C4-2B (cell line): Measurements from ENCODE around the gene PNPO.
"Not testable (repeated sequence)": the region's sequence is repeated elsewhere in the genome, so short reads cannot be mapped to it uniquely, and the experiment has no call there.

Experiments
- H3K27ac ChIP-seq: fragments of 450-650 bp; 2 replicates; pipeline ENCODE4 v1.5.1; 2017
- ZFX ChIP-seq: fragments of 450-650 bp; IDR thresholded peaks from 2 replicates; pipeline ENCODE4 v1.6.1; 2017
- TF ChIP-seq, protein P1 (sequence below): fragments of 450-650 bp; conservative IDR thresholded peaks from 2 replicates; pipeline ENCODE4 v1.5.1; 2017; ENCODE audit warnings: mild to moderate bottlenecking

The PNPO gene

DNA sequence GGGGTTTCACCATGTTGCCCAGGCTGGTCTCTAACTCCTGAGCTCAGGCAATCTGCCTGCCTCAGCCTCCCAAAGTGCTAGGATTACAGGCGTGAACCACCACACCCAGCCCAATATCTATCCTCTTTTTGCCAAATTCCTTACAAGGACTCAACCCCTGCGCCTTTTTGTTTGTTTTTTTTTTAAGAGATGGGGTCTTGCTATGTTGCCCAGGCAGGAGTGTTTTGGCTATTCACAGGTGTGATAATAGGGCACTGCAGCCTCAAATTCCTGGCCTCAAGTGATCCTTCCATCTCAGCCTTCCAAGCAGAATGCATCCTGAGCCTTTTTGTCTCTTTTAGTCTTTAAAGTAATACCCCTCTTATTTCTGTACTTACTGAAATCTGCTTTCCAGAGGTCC lies 28.3 kb upstream of the PNPO start:
- TF ChIP-seq ZFX, result no peak
- TF ChIP-seq, protein P1, sequence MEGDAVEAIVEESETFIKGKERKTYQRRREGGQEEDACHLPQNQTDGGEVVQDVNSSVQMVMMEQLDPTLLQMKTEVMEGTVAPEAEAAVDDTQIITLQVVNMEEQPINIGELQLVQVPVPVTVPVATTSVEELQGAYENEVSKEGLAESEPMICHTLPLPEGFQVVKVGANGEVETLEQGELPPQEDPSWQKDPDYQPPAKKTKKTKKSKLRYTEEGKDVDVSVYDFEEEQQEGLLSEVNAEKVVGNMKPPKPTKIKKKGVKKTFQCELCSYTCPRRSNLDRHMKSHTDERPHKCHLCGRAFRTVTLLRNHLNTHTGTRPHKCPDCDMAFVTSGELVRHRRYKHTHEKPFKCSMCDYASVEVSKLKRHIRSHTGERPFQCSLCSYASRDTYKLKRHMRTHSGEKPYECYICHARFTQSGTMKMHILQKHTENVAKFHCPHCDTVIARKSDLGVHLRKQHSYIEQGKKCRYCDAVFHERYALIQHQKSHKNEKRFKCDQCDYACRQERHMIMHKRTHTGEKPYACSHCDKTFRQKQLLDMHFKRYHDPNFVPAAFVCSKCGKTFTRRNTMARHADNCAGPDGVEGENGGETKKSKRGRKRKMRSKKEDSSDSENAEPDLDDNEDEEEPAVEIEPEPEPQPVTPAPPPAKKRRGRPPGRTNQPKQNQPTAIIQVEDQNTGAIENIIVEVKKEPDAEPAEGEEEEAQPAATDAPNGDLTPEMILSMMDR, result no peak
- no peak overlapping the region for H3K27ac ChIP-seq

DNA sequence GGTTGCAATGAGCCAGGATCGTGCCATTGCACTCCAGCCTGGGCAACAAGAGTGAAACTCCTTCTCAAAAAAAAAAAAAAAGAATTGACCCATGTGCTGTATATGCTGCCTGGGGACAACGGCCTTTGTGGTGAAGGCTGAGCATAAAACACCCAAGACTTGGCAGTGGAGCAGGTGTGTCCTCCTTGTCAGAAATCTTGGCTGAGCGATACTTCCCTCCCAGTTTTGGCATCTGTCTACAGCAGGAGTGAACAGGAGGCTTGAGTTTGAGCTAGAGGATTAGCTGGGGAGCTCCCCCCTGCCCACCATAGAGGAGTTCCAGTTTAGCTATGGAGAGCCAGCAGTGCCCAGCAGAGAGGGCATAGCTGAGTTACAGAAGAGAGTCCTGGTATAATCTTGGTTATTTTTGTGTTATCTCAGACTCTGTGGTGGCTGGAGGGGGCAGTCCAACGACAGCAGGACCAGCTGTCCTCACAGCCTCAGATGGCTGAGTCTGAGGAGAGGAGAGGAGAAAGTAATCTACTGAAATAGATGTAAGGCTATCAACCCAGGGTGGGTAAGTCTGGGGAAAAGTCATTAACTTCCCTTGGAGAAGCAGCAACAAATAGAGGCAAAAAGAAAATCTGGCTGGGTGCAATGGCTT lies 26.9 kb upstream of the PNPO start:
- no peak overlapping the region for H3K27ac ChIP-seq
- TF ChIP-seq, protein P1, result no peak

DNA sequence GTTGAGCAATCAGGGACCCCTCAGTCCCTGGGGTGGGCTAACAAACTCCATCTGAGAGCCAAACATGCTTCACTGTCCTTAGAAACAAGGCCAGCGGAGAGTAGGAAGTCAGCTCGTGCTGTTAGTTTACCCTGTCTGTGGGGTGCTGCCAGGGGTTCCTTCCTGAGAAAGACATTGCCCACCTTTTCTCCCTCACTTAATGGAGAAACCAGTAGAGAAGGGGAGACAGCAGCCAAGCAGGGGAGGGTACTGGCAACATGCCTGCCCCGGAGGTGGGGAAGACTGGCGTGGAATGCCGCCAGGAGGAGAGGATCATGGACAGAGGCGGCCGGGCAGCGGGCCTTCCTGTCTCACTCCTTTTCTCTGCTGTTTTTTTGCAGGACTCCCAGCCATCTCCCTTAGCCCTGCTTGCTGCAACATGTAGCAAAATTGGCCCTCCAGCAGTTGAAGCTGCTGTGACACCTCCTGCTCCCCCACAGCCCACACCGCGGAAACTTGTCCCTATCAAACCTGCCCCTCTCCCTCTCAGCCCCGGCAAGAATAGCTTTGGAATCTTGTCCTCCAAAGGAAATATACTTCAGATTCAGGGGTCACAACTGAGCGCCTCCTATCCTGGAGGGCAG lies 25.5 kb upstream of the PNPO start:
- H3K27ac ChIP-seq, result no peak overlapping the region
- TF ChIP-seq, protein P1, result no peak
- no peak for TF ChIP-seq ZFX

DNA sequence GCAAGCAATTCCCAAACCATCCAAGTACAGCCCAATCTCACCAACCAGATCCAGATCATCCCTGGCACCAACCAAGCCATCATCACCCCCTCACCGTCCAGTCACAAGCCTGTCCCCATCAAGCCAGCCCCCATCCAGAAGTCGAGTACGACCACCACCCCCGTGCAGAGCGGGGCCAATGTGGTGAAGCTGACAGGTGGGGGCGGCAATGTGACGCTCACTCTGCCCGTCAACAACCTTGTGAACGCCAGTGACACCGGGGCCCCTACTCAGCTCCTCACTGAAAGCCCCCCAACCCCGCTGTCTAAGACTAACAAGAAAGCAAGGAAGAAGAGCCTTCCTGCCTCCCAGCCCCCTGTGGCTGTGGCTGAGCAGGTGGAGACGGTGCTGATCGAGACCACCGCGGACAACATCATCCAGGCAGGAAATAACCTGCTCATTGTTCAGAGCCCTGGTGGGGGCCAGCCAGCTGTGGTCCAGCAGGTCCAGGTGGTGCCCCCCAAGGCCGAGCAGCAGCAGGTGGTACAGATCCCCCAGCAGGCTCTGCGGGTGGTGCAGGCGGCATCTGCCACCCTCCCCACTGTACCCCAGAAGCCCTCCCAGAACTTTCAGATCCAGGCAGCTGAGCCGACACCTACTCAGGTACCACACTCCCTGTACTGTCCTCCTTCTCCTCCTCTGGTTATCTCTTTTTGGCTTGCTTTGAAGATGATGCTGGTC lies 24.7 kb upstream of the PNPO start:
- TF ChIP-seq, protein P1, result no peak
- no peak for TF ChIP-seq ZFX
- H3K27ac ChIP-seq, result no peak overlapping the region

DNA sequence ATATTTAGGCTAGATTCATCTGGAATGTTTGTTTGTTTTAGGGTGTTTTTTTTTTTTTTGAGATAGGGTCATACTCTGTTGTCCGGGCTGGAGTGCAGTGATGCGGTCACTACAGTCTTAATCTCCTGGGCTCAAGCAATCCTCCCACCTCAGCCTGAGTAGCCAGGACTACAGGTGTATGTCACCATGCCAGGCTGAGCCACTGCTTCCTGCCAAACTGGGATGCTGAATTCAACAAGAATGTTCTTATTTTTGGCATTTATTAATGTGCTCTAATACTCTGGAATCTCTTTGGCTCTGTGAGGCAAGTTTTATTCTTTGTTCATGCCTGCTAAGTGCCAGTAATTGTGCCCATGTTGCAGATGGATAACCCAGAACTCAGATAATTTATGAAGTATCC lies 23.8 kb upstream of the PNPO start:
- no peak overlapping the region for H3K27ac ChIP-seq

DNA sequence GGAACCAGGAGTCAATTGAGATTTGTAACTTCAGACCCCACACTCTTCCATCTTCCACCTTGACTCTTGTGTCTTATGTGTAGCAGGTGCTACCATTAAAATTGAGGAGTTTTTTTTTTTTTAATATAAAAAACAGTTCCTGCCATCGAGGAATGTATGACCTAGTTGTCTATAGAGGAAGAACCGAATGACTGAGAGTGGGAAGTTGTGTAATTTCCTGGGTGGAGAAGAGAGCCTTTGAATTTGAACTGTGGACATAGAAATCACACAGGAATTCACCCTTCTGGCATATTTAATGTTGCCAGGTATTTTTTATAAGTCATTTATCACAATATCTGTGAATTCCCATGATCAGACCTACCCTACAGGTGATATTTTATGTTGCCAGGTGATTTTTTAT lies 23.4 kb upstream of the PNPO start:
- H3K27ac ChIP-seq, result no peak overlapping the region
- TF ChIP-seq ZFX, result no peak
- TF ChIP-seq, protein P1, result no peak

More for the DNA sequence above, 23.8 kb upstream of the PNPO start:
- TF ChIP-seq, protein P1, result no peak
- no peak for TF ChIP-seq ZFX

DNA sequence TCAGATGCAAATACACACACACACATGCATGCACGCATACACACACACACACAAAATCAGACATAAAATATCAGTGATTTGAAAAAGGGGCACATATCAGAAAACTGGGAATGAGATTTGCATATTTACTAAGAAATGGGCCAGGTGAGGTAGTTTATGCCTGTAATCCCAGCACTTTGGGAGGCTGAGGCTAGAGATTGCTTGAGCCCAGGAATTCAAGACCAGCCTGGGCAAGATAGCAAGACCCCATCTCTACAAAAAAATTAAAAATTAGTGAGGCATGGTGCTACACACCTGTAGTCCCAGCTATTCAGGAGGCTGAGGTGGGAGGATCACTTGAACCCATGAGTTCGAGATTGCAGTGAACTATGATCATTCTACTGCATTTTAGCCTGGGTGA lies 22.4 kb upstream of the PNPO start:
- no peak overlapping the region for H3K27ac ChIP-seq

DNA sequence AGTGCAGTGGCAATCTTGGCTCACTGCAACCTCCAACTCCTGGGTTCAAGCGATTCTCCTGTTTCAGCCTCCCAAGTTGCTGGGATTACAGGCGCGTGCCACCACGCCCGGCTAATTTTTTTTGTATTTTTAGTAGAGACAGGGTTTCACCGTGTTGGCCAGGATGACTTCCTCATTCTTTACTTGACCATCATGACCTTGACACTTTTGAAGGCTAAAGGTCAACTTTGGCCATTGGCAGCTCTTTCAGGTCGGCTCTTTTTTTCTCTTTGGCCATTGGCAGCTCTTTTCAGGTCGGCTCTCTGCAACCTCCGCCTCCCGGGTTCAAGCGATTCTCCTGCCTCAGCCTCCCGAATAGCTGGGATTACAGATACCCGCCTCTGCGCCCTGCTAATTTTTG lies 21.5 kb upstream of the PNPO start:
- H3K27ac ChIP-seq, result not testable (repeated sequence)

More for the DNA sequence above, 22.4 kb upstream of the PNPO start:
- no peak for TF ChIP-seq ZFX
- TF ChIP-seq, protein P1, result no peak
